HepG2 (cell line): ENCODE results near the gene STAG3. TPM values are rescaled to one million over a fixed set of nuclear protein-coding genes. Genes with fewer than 3 reads are reported as not detected.
A peak's percentile ranks its signal among the peaks of the same experiment; 100 is the strongest.

Experiments
- HNF4A ChIP-seq: sonication (generic); formaldehyde crosslinking; IDR thresholded peaks from 2 replicates; pipeline ENCODE4 v1.4.0; 2020; ENCODE audit warnings: missing genetic modification reagents
- MEIS1 ChIP-seq: sonication (generic); formaldehyde crosslinking; IDR thresholded peaks from 2 replicates; pipeline ENCODE4 v1.9.0; 2021; ENCODE audit warnings: mild to moderate bottlenecking, missing genetic modification reagents, moderate library complexity, borderline replicate concordance
- MEIS2 ChIP-seq: sonication (generic); formaldehyde crosslinking; IDR thresholded peaks from 2 replicates; pipeline ENCODE4 v1.9.0; 2021; ENCODE audit warnings: mild to moderate bottlenecking, missing genetic modification reagents
- NKX3-1 ChIP-seq: sonication (generic); formaldehyde crosslinking; IDR thresholded peaks from 2 replicates; pipeline ENCODE4 v1.5.0; 2020; ENCODE audit warnings: missing genetic modification reagents
- PCBP2 ChIP-seq: fragments of 200-400 bp; formaldehyde crosslinking; optimal IDR thresholded peaks from 2 replicates; pipeline ENCODE3; 2018; ENCODE audit warnings: low read length, low read depth; ENCODE audit not compliant: poor library complexity, severe bottlenecking
- RORA ChIP-seq: sonication (generic); formaldehyde crosslinking; IDR thresholded peaks from 2 replicates; pipeline ENCODE4 v1.5.0; 2020; ENCODE audit warnings: mild to moderate bottlenecking, missing genetic modification reagents, moderate library complexity
- ZC3H13 ChIP-seq: sonication (generic); formaldehyde crosslinking; IDR thresholded peaks from 2 replicates; pipeline ENCODE4 v1.8.1; 2023; ENCODE audit warnings: mild to moderate bottlenecking, missing genetic modification reagents, moderate library complexity
- polyA plus RNA-seq, 8 experiments: library from polyadenylated mRNA; depleted of rRNA in 3 of 8; stranded (reverse) in 7 of 8; unstranded in 1 of 8; fragments of >200 nt; fragmentation: Illumina TruSeq in 4 of 8; extraction: Trizol in 4 of 8; gene quantifications; 2 replicates each; pipeline versions ENCODE4 v1.2.1 to v1.2.3, GENCODE V29; 2011 to 2016; ENCODE audit warnings: low read depth in 4 of 8, missing spikeins in 1 of 8, mixed read lengths in 1 of 8; ENCODE audit not compliant: insufficient read depth in 1 of 8
- total RNA-seq, 5 experiments: library from RNA; depleted of rRNA; stranded (reverse); fragments of >200 nt; fragmentation: Illumina TruSeq; extraction: Trizol; gene quantifications; 2 replicates each; pipeline ENCODE4 v1.2.3, GENCODE V29; 2016; ENCODE audit warnings: low read depth in 1 of 5
- TF ChIP-seq, protein P1 (sequence below): sonication (generic); formaldehyde crosslinking; IDR thresholded peaks from 2 replicates; pipeline ENCODE4 v1.8.0; 2022; ENCODE audit warnings: missing genetic modification reagents, mild to moderate bottlenecking, moderate library complexity, borderline replicate concordance
- TF ChIP-seq, protein P2 (sequence below): sonication (generic); formaldehyde crosslinking; IDR thresholded peaks from 2 replicates; pipeline ENCODE4 v1.8.0; 2022; ENCODE audit warnings: mild to moderate bottlenecking, missing genetic modification reagents; ENCODE audit not compliant: insufficient replicate concordance
- TF ChIP-seq, protein P3 (sequence below): sonication (generic); formaldehyde crosslinking; IDR thresholded peaks from 2 replicates; pipeline ENCODE4 v1.4.0; 2020; ENCODE audit warnings: missing genetic modification reagents
- TF ChIP-seq, protein P4 (sequence below): sonication (generic); formaldehyde crosslinking; IDR thresholded peaks from 2 replicates; pipeline ENCODE4 v1.4.0; 2020; ENCODE audit warnings: low read depth, mild to moderate bottlenecking, missing genetic modification reagents

STAG3 gene
- total and polyA plus RNA-seq, 2 of the 13 experiments (the other 11 are each of a cell fraction or from before 2014, with no cell fraction given): 0.09 to 0.33 TPM

DNA sequence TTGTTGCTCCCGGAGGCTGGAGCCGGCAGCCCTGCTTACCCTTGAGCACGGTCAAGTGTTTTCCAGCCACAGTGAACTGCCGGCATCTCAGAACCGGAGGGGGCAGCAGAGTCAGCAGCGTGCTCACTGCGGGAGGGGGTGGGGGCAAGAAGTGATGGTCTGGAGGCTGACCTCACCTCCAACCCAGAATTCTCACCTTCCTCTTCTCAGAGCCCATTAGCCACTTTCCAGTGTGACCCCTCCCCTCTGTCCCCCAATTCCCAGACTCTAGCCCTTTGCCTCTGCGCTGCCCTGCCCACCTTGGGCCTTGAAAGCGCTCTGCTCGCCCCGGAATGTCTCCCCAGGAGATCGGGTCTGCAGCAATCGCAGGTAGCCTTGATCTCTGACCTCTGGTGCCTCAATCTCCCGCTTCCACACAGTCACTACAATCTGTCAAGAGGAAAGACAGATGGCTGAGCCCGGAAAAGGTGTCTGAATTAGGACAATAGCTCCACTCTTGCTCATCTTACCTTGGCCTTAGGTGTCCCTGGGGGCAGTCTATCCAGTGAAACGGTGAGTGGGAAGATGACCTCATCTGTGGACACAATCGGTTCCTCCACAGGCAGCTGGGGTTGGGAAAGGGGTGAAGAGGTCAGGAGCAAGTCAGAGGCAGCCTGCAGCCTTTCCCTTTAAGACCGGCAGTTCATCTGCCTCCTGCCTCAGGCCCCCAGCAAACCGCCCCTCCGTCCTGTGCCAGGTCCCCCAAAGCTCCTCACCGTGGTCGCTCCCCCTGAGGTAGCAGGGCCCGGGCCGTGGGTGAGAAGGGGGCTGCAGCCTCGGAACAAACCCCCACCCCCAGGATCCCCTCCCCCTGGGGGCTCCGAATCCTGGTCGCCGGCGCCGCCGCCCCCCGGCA is 20.1 kb upstream of the STAG3 start (continued):
- peak; percentile 38; the same call in 1 of the 2 replicates for TF ChIP-seq MEIS1 (CRISPR knock-in tag)
- no peak for TF ChIP-seq ZC3H13 (CRISPR knock-in tag)
- TF ChIP-seq, protein P1, sequence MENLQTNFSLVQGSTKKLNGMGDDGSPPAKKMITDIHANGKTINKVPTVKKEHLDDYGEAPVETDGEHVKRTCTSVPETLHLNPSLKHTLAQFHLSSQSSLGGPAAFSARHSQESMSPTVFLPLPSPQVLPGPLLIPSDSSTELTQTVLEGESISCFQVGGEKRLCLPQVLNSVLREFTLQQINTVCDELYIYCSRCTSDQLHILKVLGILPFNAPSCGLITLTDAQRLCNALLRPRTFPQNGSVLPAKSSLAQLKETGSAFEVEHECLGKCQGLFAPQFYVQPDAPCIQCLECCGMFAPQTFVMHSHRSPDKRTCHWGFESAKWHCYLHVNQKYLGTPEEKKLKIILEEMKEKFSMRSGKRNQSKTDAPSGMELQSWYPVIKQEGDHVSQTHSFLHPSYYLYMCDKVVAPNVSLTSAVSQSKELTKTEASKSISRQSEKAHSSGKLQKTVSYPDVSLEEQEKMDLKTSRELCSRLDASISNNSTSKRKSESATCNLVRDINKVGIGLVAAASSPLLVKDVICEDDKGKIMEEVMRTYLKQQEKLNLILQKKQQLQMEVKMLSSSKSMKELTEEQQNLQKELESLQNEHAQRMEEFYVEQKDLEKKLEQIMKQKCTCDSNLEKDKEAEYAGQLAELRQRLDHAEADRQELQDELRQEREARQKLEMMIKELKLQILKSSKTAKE (CRISPR knock-in tag): peak; percentile 26; the same call in 1 of the 2 replicates
- peak; percentile 28 for TF ChIP-seq HNF4A (CRISPR knock-in tag)
- no peak for TF ChIP-seq PCBP2
- TF ChIP-seq, protein P2, sequence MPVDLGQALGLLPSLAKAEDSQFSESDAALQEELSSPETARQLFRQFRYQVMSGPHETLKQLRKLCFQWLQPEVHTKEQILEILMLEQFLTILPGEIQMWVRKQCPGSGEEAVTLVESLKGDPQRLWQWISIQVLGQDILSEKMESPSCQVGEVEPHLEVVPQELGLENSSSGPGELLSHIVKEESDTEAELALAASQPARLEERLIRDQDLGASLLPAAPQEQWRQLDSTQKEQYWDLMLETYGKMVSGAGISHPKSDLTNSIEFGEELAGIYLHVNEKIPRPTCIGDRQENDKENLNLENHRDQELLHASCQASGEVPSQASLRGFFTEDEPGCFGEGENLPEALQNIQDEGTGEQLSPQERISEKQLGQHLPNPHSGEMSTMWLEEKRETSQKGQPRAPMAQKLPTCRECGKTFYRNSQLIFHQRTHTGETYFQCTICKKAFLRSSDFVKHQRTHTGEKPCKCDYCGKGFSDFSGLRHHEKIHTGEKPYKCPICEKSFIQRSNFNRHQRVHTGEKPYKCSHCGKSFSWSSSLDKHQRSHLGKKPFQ: no peak
- TF ChIP-seq, protein P3, sequence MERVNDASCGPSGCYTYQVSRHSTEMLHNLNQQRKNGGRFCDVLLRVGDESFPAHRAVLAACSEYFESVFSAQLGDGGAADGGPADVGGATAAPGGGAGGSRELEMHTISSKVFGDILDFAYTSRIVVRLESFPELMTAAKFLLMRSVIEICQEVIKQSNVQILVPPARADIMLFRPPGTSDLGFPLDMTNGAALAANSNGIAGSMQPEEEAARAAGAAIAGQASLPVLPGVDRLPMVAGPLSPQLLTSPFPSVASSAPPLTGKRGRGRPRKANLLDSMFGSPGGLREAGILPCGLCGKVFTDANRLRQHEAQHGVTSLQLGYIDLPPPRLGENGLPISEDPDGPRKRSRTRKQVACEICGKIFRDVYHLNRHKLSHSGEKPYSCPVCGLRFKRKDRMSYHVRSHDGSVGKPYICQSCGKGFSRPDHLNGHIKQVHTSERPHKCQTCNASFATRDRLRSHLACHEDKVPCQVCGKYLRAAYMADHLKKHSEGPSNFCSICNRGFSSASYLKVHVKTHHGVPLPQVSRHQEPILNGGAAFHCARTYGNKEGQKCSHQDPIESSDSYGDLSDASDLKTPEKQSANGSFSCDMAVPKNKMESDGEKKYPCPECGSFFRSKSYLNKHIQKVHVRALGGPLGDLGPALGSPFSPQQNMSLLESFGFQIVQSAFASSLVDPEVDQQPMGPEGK (CRISPR knock-in tag): peak; percentile 77
- TF ChIP-seq MEIS2 (CRISPR knock-in tag): peak; percentile 69; the same call in 1 of the 2 replicates
- TF ChIP-seq, protein P4, sequence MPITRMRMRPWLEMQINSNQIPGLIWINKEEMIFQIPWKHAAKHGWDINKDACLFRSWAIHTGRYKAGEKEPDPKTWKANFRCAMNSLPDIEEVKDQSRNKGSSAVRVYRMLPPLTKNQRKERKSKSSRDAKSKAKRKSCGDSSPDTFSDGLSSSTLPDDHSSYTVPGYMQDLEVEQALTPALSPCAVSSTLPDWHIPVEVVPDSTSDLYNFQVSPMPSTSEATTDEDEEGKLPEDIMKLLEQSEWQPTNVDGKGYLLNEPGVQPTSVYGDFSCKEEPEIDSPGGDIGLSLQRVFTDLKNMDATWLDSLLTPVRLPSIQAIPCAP (CRISPR knock-in tag): no peak
- TF ChIP-seq NKX3-1 (CRISPR knock-in tag): no peak
- TF ChIP-seq RORA (CRISPR knock-in tag): no peak
